GM19324 (cell line): ENCODE measurements around the gene C18orf63.
"Not testable (repeated sequence)": the region's sequence is repeated elsewhere in the genome, so short reads cannot be mapped to it uniquely, and the experiment has no call there.

Experiments used
- ATAC-seq: cut with Tn5 transposase; IDR thresholded peaks from one replicate; pipeline ENCODE4 v1.9.1; 2021; ENCODE audit warnings: mild to moderate bottlenecking, moderate library complexity; ENCODE audit not compliant: unreplicated experiment, low FRiP score

C18orf63 gene

DNA sequence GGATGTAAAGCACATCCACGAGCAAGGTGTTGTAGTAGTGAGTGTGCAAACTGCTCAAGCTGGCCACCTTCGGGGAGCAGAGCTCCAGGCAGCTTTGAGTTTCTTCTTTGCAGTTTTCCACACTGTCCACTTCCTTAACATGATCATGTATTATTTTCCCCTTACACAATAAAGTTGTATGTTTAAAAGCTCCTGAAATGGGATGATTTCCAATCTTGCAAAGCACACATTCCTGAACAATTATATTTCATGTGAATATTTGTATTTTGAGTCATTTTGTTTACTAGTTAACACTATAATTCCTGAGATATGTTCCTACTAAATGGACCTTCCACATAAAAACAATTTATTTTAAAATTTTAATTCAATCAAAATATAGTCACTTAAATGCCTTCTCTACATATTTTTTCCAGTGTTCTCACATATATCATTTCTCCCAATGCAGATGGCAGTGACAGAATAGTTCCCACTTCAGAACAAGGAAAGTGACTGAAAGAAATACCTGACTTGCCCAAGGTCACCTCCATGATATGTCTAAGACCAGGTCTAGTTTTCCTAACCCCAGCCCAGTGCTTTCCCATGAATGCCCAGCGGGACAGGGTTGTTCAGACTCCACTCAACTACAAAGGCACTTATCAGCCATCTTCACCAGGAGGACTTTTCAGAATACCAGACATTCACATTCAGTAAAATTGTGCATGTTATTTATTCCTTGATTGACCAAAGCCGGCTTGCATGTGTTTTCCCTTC, 29.4 kb upstream of the C18orf63 start:
- no peak for ATAC-seq

DNA sequence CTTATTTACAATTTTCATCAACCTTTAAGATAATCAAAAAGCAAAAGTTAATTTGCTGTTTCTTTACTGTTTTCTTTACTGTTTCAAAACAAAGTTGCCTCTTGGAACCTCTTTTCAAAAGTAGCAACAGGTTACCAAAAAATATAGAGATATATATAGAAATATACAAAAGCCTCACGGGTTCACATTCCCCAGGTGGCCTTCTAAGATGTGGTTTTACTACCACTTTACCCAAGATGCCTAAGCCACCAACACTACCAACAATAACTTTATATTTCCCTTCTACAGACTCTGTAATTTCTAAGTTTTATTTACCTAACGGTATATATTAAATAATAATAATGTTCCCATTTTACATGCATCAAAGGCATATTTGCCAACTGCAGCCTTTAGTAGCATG, 28.8 kb upstream of the C18orf63 start:
- no peak for ATAC-seq

DNA sequence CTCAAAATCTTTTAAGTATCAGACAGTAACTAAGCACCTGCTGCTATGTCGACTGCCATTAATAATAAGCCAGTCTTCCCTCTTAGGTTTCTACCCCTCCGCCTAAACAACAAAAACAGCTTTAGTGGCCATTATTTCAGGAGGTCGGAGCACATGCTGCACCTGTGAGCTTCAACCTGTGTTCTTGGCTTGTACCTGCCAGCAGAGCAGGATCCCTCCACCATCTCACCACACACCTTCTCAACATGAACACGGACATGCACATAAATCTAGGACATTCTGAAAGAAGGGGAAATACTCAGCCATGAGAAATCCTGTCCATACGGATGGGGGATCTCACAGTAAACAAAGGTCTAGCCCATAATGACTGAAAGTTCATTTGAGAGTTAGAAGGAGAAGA, 27.6 kb upstream of the C18orf63 start:
- no peak for ATAC-seq

DNA sequence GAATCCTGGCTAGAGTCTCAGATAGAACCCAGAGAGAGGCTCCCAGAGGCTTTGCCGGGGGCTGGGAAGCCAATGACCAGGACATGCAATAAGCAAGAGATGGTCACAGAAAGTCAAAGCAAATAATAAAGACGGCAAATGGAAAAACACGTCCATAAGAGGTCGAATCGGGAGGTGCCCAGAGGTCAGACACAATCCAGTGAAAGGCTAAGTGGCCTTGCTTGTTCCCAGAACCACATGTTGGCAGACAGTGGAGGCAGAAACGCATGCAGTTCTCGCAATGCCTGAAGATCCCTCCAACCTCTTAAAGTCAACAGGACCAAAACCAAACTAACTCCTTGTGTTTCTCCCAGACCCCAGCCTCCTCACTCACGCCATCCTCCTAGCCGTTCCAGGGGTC, 26.9 kb upstream of the C18orf63 start:
- no peak for ATAC-seq

DNA sequence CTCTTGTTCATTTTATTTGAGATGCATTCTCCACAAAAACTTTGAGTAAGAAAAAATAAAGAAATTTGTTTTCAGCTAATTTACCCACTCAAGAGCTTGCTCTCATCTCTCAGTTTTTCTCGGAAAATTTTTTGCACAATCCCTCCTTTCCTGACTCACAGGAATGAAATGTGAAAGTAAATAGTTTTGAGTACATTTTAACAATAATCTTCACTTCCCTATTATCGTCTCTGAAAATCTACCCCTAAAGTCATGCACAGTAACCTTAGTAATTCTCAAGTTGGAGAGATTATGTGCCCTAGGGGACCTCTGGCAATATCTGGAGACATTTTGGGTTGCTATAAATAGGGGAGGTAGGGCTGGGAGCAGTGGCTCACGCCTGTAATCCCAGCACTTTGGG, 26.5 kb upstream of the C18orf63 start:
- no peak for ATAC-seq

DNA sequence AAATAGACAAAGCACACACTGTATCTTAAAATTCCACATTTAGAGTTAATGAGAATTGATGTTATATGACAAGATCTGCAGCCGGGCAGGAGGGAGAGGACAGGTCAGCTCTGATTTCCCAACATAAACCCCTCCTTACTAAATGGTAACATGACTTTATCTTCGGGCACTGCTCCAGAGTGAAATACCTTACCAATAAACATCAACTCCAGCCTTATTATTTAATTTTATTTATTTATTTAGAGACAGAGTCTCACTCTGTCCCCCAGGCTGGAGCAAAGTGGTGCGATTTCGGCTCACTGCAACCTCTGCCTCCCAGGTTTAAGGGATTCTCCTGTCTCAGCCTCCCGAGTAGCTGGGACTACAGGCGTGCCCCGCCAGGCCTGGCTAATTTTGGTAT, 25.6 kb upstream of the C18orf63 start:
- no peak for ATAC-seq

DNA sequence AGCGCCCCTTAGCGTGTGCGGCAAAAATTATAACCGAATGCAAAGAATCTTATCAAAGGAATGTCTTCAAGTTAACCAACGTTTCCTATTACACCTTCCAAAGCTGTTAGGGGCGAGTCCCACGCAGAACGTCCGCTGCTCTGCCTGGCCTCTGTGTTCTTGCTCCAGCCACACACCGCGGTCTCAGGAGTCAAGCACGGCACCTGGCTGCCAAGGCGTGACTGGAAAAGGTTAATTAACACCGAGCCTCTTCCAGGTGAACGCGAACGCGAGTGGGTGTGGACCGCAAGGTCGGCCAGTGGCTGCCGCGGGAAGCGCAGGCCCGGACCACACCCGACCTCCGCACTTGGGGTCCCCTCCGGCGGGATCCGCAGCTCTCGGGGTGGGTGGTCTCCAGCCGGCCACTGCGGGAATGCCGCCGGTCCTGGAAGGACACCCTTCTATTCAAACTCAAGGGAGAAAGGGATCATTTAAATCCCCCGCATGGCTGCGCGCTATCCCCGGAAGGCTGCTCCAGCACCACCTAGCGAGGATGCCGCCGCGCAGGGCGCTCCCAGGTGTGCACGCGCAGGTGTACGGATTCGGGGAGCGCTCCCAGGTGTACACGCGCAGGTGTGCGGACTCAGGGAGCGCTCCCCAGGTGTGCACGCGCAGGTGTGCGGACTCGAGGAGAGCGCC, 24.7 kb upstream of the C18orf63 start:
- no peak for ATAC-seq

DNA sequence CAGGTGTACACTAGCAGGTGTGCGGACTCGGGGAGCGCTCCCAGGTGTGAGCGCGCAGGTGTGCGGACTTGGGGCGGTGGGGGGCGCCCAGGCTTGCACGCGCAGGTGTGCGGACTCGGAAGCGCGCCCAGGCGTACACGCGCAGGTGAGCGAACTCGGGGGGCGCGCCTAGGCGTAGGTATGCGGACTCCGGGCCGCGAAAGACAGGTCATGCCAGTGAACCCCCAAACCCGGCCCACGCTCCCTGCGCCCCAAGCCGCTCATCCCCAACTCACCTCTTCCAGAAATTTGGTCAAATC, 24.2 kb upstream of the C18orf63 start:
- ATAC-seq = peak; percentile 2

DNA sequence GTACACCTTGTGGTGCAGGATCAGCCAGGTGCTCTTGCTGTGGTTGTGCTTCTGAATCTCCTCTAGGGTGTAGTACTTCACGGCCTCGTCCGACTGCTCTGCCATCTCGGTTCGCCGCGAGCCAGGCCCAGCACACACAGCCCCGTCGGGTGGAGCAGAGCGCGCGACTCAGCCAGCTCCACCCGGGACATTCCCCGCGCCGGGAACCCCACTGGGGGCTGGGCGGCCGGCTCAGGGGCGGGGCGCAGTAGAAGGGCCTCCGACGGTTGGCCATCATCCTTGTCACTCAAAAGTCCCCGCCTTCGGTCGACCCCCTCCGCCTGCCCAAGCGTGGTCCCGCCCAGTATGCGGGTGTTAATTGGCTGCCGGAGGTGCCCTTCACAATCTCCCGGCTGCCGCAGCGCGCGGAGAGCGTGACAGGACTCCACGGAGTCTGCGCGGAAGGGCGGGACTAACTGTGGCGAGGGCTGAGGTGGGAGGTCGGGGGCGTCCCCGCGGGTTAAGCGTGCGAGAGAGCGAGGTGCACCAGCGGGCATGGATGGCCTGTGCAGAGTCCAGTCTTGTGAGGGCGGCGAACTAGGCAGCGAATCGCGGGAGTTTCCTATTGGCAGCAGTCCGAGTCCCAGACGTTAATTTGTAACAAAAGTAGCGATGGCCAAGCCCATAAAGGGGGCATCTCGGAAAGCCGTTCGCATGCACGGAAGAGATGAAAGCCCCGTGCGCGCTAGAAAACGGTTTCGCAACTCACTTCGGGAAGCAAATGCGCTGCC, 23.7 kb upstream of the C18orf63 start, which contains the start of gene CYB5A:
CYB5A (minus strand) TSS at position 193 of the 770 bp plus-strand sequence; CDS start at position 105, 88 bp downstream.
- peak; percentile 100 for ATAC-seq

DNA sequence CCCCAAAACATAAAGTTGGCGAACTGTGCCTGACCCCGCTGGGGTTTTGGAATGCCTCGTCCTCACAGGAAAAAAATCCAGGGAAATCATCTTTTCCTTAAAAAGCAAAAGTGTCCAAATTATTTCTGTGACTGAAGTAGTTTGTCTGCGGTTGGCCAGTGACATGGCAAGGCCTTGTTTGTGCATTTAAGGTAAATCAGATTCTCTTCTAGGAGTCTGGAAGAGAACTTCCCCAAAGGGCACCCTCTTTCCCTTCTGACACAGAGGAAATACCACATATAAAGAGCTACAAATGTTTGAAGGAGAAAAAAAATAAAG, 23.1 kb upstream of the C18orf63 start:
- ATAC-seq = no peak

DNA sequence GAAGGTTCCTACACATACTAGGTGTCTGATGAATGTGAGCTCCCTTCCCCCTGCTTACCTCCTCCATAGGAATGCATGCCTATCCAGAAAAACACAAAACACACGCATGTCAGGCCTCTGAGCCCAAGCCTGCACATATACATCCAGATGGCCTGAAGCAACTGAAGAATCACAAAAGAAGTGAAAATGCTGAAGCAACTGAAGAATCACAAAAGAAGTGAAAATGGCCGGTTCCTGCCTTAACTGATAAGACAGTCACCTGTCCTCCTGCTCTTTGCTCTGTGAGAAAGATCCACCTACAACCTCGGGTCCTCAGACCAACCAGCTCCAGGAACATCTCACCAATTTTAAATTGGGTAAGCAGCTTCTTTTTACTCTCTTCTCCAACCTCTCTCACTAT, 22.7 kb upstream of the C18orf63 start:
- ATAC-seq = not testable (repeated sequence)

DNA sequence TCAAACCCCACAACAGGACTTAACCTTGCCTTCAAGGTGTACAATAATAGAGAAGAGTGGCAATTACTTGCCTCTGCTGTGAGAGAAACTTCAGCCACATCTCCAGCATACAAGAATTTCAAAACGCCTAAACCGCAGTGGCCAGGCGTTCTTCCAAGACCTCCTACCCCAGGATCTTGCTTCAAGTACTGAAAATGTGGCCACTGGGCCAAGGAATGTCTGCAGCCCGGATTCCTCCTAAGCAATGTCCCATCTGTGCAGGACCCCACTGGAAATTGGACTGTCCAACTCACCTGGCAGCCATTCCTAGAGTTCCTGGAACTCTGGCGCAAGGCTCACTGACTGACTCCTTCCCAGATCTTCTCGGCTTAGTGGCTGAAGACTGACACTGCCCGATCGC, 21.1 kb upstream of the C18orf63 start:
- no peak for ATAC-seq

DNA sequence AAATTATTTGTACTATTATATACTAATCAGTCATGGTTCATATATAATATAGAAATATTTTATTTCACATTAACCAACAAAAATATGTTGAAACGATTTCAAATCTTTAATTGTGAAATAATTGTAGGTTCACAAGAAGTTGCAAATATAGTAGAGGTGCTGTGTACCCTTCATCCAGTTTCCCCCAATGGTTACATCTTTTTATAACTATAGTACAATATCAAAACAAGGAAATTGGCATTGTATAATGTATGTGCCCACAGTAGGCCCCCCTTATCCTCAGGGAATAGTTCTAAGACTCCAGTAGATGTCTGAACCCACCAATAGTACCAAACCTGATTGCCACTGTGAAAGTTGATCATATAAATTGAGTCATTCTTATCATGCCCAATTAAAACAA, 16.5 kb upstream of the C18orf63 start:
- no peak for ATAC-seq

DNA sequence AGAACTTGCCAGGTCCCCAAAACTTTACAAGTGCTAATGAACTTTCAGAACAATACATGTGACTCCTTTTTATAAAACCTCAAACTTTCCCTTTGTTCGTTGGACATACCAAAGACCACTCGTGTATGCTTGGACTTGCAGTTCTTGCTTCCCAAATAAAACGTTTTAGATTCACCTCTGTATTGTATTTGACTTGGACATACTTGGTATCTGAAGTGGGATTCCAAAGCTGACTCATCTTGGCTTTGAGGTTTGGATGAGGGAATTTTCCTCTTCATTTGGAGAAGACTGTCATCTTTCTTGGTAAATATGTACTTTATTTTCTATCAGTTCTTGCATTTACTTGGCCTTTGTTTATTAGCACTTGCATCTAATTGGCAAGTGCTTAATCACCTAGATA, 15.9 kb upstream of the C18orf63 start:
- ATAC-seq = no peak

DNA sequence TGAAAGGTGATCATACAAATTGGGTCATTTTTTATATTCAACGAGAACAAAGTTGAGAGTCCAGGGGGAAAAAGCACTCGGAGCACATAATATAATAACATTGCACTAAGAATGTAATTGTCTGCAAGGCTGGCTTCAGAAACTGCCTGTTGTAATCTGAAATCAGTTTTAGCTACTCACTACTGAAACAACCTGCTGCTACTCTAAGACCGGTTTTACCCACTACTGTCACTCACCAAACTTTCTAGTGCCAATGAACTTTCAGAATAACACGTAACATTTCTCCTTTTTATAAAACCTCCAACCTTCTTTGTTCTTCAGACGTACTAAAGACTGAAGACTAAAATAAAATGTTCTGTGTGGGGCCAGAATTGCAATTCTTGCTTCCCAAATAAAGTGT, 12.3 kb upstream of the C18orf63 start:
- ATAC-seq = no peak

DNA sequence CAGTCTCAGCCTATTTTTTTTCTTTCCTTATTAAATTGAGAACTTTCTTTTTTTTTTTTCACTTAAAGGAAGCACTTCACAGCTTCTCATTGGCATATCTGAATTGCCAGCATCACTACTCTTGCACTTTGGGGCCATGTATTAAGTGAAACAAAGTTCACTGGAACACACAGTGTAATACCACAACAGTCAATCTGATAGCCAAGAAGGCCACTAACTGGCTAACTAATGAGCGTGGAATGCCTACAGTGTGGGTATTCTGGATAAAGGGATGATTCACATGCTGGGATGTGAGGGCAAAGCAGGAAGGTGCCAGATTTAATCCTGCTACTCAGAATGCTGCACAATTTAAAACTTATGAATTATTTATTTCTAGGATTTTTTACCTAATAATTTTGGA, 11.7 kb upstream of the C18orf63 start:
- ATAC-seq = no peak

DNA sequence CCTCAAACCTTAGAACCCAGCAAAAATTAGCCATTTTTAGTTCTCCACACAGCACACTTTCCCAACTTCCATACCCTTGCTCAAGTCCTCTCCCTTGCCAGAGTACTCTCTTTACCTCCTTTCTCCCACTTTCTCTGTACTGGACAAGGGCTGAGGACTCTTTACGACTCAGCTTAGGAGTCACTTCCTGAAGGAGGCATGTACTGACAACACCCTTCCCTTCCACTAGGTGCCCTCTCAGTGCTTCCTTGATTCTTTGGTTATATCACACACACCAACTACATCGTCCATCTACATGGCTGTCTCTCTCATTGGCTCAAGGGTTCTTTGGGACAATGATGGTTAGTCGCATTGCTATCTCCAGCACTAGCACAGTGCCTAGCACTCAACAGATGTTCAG, 5.2 kb upstream of the C18orf63 start:
- ATAC-seq = no peak

DNA sequence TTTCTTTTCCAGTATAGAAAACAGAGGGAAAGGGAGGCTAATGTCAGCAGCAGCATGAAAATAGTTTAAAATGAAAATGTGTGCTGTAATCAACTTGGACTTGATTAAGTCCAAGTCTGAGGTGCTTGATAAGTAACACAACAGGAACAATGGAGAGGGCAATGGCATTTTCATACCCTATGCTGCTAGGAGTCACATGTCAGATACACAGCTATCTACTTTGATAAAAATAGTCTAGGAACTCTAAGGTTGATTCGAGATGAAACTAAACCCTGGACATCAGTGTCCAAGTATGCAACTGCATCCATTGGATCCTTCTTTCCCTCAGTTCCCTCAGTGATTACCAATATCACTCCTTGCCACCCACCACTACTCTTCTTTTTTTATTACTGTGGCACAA, 4.6 kb upstream of the C18orf63 start:
- ATAC-seq = no peak

DNA sequence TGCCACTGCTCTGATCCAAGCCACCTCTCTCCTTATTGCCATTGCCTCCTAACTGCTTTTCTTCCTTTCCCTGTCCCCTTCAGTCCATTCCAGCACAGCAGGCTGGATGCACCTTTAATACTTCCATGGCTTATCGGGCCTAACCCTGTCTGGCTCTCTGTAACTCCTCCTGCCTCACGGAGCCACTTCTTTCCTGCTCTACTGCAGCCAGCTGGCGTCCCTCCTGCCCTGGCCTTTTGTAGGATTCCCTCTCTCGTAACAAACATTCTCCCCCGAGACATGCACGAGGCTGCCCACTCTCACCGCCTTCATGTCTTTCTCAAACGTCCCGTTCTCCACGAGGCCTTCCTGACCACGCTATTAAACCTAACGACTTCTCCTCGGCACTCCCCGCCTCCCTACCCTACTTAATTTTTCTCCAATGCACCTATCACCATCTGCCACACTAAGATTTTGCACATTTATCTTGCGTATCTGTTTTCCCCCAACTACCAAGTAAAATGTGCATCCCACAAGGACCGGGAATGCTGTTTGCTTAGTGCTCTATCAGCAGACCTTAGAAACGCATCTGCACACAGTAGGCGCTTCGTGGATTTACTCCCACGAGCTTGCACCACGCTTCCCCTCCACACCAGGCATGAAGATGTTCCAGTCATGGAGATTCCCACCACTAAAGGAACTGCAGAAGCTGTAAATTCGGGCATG, 728 bp upstream of the C18orf63 start:
- no peak for ATAC-seq

DNA sequence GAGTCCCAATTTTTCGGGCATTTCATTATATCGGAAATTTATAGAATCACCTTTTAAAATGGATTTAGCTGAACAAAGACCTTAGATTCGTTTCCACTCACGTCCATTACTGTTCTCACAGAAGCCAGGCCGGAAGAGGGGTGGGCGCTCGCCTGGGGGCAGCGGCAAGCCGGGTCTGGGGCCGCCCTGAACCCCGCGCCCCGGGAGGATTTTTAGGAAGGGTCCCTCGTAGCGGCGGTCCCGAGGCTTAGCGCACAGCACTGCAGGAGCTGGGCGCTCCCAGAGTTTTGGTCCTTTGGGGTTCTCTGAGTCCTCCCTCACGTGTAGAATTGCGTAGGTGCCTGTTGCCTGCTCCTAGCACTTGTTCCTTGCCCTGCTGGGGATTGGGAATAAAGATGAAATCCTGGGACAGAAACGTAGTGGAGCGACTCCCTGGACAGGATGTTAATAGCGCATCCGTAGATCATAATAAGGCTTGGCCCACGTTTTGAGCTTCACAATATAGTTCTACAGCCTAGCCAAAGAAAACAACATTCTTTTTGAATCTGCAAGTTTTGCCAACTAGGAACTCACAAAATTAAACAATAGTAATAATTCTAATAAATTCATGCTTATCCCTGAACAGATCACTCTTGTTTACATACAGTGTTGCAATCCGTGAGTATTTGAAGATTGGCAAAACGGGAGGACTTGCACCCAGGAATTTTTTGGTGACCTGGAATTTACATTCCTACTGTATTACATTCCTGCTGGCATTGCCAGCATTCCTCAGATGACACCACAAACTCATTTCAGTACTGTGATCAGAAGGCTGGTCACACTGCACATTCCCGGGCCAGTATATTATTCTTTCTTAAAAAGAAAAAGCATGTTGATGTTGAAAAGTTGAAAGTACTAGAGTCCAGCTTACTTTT, 875 bp downstream of the C18orf63 start:
- no peak for ATAC-seq
